ENCODE measurements around the gene SLC9A6.
A peak's percentile ranks its signal among the peaks of the same experiment; 100 is the strongest.
"Not testable (repeated sequence)": the region's sequence is repeated elsewhere in the genome, so short reads cannot be mapped to it uniquely, and the experiment has no call there.

SLC9A6 gene

GRCh38 chrX:136065044-136065671, 79.9 kb downstream of the SLC9A6 start:
- DNase-seq, result peak; percentile 53

GRCh38 chrX:136067097-136067496, 81.9 kb downstream of the SLC9A6 start:
- no peak for DNase-seq

GRCh38 chrX:136067966-136068365, 82.7 kb downstream of the SLC9A6 start:
- no peak for DNase-seq

- DNase-seq, result no peak
Observed at GRCh38 chrX:136076942-136077341, 91.7 kb downstream of the SLC9A6 start.

GRCh38 chrX:136080766-136081165, 95.5 kb downstream of the SLC9A6 start:
- no peak for DNase-seq

GRCh38 chrX:136086521-136086920, 101.3 kb downstream of the SLC9A6 start:
- DNase-seq, result no peak

GRCh38 chrX:136091898-136092297, 106.7 kb downstream of the SLC9A6 start:
- not testable (repeated sequence) for DNase-seq

- no peak for DNase-seq
Observed at GRCh38 chrX:136094962-136095361, 109.7 kb downstream of the SLC9A6 start.
